GM19397 (cell line): ENCODE data around the gene PDCD5.
"Not testable (repeated sequence)": the region's sequence is repeated elsewhere in the genome, so short reads cannot be mapped to it uniquely, and the experiment has no call there.

ENCODE experiments used
- ATAC-seq: cut with Tn5 transposase; IDR thresholded peaks from one replicate; pipeline ENCODE4 v1.9.1; 2021; ENCODE audit warnings: mild to moderate bottlenecking, moderate library complexity; ENCODE audit not compliant: unreplicated experiment

The PDCD5 gene

GRCh38 chr19:32580901-32581704, at the start of gene PDCD5:
Gene PDCD5, plus strand, starts transcription at chr19:32581190. Its CDS starts 72 bp downstream, at chr19:32581262.
- peak; percentile 90 for ATAC-seq

GRCh38 chr19:32532233-32532632, 48.8 kb upstream of the PDCD5 start:
- no peak for ATAC-seq

- ATAC-seq: no peak
Measured at GRCh38 chr19:32537580-32537979, 43.4 kb upstream of the PDCD5 start.

GRCh38 chr19:32539240-32539916, 41.6 kb upstream of the PDCD5 start:
- ATAC-seq: no peak

GRCh38 chr19:32540621-32541020, 40.4 kb upstream of the PDCD5 start:
- ATAC-seq: no peak

GRCh38 chr19:32541376-32541775, 39.6 kb upstream of the PDCD5 start:
- not testable (repeated sequence) for ATAC-seq

GRCh38 chr19:32542477-32543108, 38.4 kb upstream of the PDCD5 start:
- ATAC-seq: no peak

- no peak for ATAC-seq
Measured at GRCh38 chr19:32543115-32543900, 37.7 kb upstream of the PDCD5 start.

- no peak for ATAC-seq
Measured at GRCh38 chr19:32544917-32545316, 36.1 kb upstream of the PDCD5 start.

- ATAC-seq: no peak
Measured at GRCh38 chr19:32550666-32551065, 30.3 kb upstream of the PDCD5 start.

GRCh38 chr19:32555786-32556185, 25.2 kb upstream of the PDCD5 start:
- ATAC-seq: no peak

GRCh38 chr19:32558607-32559228, 22.3 kb upstream of the PDCD5 start:
- ATAC-seq: no peak

GRCh38 chr19:32563761-32564160, 17.2 kb upstream of the PDCD5 start:
- no peak for ATAC-seq

GRCh38 chr19:32566246-32566830, 14.7 kb upstream of the PDCD5 start:
- ATAC-seq: no peak

- no peak for ATAC-seq
Measured at GRCh38 chr19:32567486-32567885, 13.5 kb upstream of the PDCD5 start.

GRCh38 chr19:32570081-32570785, 10.8 kb upstream of the PDCD5 start:
- ATAC-seq: no peak

- ATAC-seq: not testable (repeated sequence)
Measured at GRCh38 chr19:32571471-32572075, 9.4 kb upstream of the PDCD5 start.

- not testable (repeated sequence) for ATAC-seq
Measured at GRCh38 chr19:32572700-32573491, 8.1 kb upstream of the PDCD5 start.

GRCh38 chr19:32573492-32573794, 7.5 kb upstream of the PDCD5 start:
- ATAC-seq: no peak
